T-helper 17 cell (primary cell): ENCODE measurements around the gene SPATA32. TPM values are rescaled to one million over a fixed set of nuclear protein-coding genes. Genes with fewer than 3 reads are reported as not detected.

Source experiments
- ATAC-seq: fragments of 150-1000 bp; cut with Tn5 transposase; 2 replicates; pipeline ENCODE4 v1.10.0; 2021; ENCODE audit warnings: mild to moderate bottlenecking, moderate library complexity
- DNase-seq, 3 donors: peaks; one replicate each; pipeline versions ENCODE4 v3.0.0 to v3.0.0-alpha.2; 2020 to 2021
- H3K9me3 ChIP-seq: one replicate; pipeline ENCODE4 v1.7.0; 2013; ENCODE audit warnings: low read length, mild to moderate bottlenecking; ENCODE audit not compliant: control insufficient read depth, poor library complexity, severe bottlenecking
- H3K27ac Mint-ChIP-seq: one replicate; pipeline ENCODE4 v1.8.0; 2022; ENCODE audit warnings: mild to moderate bottlenecking, moderate library complexity, mixed read lengths
- H3K27me3 Mint-ChIP-seq: one replicate; pipeline ENCODE4 v1.8.0; 2022; ENCODE audit warnings: mixed read lengths
- H3K36me3 Mint-ChIP-seq: one replicate; pipeline ENCODE4 v1.8.0; 2022; ENCODE audit warnings: low read depth, mixed read lengths
- H3K4me1 Mint-ChIP-seq: one replicate; pipeline ENCODE4 v1.8.0; 2022; ENCODE audit warnings: mild to moderate bottlenecking, mixed read lengths
- H3K4me3 Mint-ChIP-seq: one replicate; pipeline ENCODE4 v1.8.0; 2022; ENCODE audit warnings: mild to moderate bottlenecking, moderate library complexity, mixed read lengths
- total RNA-seq, 4 donors: library from RNA in 2 of 4; stranded (reverse) in 2 of 4; gene quantifications; one replicate each; pipeline ENCODE4 v1.2.3 and lab custom pipeline; 2022 to 2026

Gene SPATA32
- total RNA-seq, 2 donors from 2014 or later = 0.17 TPM; not detected in 1

- DNase-seq (no peak), ATAC-seq (no peak)
- H3K4me1 Mint-ChIP-seq = peaks cover 64% of the 10 kb centered on the region
- peak overlapping the region; percentile 100 for H3K27ac Mint-ChIP-seq
- peak overlapping the region; percentile 31 for H3K4me3 Mint-ChIP-seq
- H3K36me3 Mint-ChIP-seq = no peaks in the 10 kb centered on the region
- H3K27me3 Mint-ChIP-seq = no peaks in the 10 kb centered on the region
- H3K9me3 ChIP-seq = no peaks in the 10 kb centered on the region
These were observed 30.3 kb downstream of the SPATA32 start for GRCh38 chr17:45231481-45232116.

DNA sequence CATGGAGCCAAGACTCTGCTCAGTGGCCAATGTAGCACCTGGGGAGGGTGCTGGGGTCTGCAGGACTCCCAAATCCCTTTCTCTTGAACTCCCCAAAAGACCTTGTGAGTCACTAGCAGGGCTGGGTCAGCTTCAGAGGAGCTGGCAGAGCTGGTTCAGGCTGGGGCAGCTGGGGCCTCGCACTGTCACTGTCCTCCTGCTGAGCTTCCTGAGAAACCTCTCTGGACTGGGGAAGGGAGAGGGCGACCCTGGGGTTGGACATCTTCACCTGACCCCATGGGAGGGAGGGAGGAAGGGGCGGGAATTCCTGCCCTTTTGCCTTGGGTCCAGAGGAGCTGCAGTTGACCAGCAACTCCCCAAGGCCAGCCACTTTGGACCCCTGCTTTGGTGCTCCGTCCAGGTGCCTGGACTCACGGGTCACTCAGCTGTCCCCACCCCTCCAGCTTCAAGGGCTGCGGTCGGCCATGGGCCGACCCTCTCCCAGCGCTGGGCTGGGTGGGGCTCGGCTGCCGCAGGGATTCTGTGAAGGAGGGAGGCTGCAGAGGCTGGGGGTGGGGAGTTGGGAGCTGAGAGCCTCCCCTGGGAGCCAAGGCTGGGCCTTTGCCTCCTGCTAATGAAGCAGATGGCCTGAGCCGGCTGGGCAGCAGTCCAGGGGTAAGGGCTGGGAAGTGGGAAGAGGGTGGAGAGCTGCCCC is 31.0 kb downstream of the SPATA32 start:
- Mint-ChIP-seq H3K4me3 (peak overlapping the region; percentile 31), H3K27me3 (no peaks in the 10 kb centered on the region), H3K36me3 (no peaks in the 10 kb centered on the region), H3K27ac (peak overlapping the region; percentile 100), H3K4me1 (peaks cover 71% of the 10 kb centered on the region)
- DNase-seq (no peak), ATAC-seq (no peak)
- H3K9me3 ChIP-seq = no peaks in the 10 kb centered on the region

GRCh38 chr17:45230410-45230786 is 31.5 kb downstream of the SPATA32 start:
- Mint-ChIP-seq H3K27me3 (no peaks in the 10 kb centered on the region), H3K4me1 (peaks cover 73% of the 10 kb centered on the region)
- no peak for ATAC-seq

GRCh38 chr17:45229681-45230409 is 32.0 kb downstream of the SPATA32 start:
- no peak for DNase-seq

More at GRCh38 chr17:45230410-45230786, 31.5 kb downstream of the SPATA32 start:
- H3K36me3 Mint-ChIP-seq = no peaks in the 10 kb centered on the region
- H3K4me3 Mint-ChIP-seq = peak overlapping the region; percentile 98
- DNase-seq = no peak
- H3K27ac Mint-ChIP-seq = peak overlapping the region; percentile 100
- no peaks in the 10 kb centered on the region for H3K9me3 ChIP-seq

GRCh38 chr17:45228763-45229539 is 32.9 kb downstream of the SPATA32 start:
- H3K9me3 ChIP-seq = no peaks in the 10 kb centered on the region
- H3K4me1 Mint-ChIP-seq = peaks cover 71% of the 10 kb centered on the region
- peak overlapping the region; percentile 100 for H3K27ac Mint-ChIP-seq
- H3K4me3 Mint-ChIP-seq = peak overlapping the region; percentile 98
- no peaks in the 10 kb centered on the region for H3K27me3 Mint-ChIP-seq
- peak; percentile 64 to 80 (median 73) for DNase-seq
- H3K36me3 Mint-ChIP-seq = peaks cover 2% of the 10 kb centered on the region
- peak; percentile 58 for ATAC-seq

More at GRCh38 chr17:45229681-45230409, 32.0 kb downstream of the SPATA32 start:
- peak overlapping the region; percentile 100 for H3K27ac Mint-ChIP-seq
- H3K36me3 Mint-ChIP-seq = peaks cover 1% of the 10 kb centered on the region
- peak overlapping the region; percentile 98 for H3K4me3 Mint-ChIP-seq
- no peaks in the 10 kb centered on the region for H3K9me3 ChIP-seq
- H3K4me1 Mint-ChIP-seq = peaks cover 73% of the 10 kb centered on the region
- ATAC-seq = no peak
- H3K27me3 Mint-ChIP-seq = no peaks in the 10 kb centered on the region

DNA sequence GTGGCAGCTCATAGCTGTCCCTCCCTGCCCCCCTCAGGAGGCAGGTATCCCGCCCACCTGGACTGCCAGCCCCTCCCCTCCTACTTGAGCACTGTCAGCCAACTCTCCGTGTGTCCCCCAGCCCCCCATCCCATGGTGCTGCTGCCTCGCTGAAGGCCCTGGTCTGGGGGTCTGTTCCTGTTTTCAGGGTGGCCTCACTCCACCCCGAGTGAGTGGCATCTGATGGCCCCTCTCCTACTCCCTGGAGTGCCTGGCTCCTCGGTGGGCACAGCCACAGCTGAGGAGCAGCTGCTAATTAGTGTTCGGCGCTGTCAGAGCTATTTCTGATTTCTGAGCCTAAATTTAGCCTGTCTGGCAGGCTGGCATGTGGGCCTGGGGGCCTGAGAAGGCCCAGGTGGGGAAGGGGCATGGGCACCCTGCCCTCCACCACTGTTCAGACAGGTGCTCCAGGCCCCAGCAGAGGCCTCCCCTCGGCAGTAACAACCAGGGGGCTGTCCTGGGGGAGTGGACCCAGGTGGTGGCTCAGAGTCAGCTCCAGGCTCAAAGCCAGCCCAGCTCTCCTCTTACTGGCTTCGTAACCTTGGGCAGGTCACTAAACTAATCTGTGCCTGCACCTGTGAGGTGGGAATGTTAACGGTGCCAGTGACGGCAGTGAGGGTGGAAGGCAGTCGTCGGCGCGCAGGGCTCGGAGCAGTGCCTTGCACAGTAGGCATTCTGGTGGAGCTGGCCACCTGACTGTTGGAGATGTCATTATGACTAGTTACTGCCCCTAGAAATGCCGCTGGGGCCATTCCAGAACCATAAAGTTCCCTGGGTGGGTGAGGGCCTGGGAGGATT is 33.8 kb downstream of the SPATA32 start:
- DNase-seq (no peak), ATAC-seq (no peak)
- peaks cover 71% of the 10 kb centered on the region for H3K4me1 Mint-ChIP-seq
- peak overlapping the region; percentile 98 for H3K4me3 Mint-ChIP-seq
- no peaks in the 10 kb centered on the region for H3K9me3 ChIP-seq
- peak overlapping the region; percentile 100 for H3K27ac Mint-ChIP-seq
- no peaks in the 10 kb centered on the region for H3K27me3 Mint-ChIP-seq
- peaks cover 8% of the 10 kb centered on the region for H3K36me3 Mint-ChIP-seq

- Mint-ChIP-seq H3K4me3 (peak overlapping the region; percentile 98), H3K27ac (peak overlapping the region; percentile 100), H3K36me3 (peaks cover 11% of the 10 kb centered on the region), H3K27me3 (no peaks in the 10 kb centered on the region), H3K4me1 (peaks cover 64% of the 10 kb centered on the region)
- ATAC-seq (no peak), DNase-seq (no peak)
- no peaks in the 10 kb centered on the region for H3K9me3 ChIP-seq
These were observed 34.6 kb downstream of the SPATA32 start for GRCh38 chr17:45227101-45227925.

GRCh38 chr17:45226576-45226975 is 35.3 kb downstream of the SPATA32 start:
- no peaks in the 10 kb centered on the region for H3K9me3 ChIP-seq
- ATAC-seq = no peak
- peaks cover 11% of the 10 kb centered on the region for H3K36me3 Mint-ChIP-seq
- no peak for DNase-seq
- H3K27me3 Mint-ChIP-seq = no peaks in the 10 kb centered on the region
- H3K4me3 Mint-ChIP-seq = peak overlapping the region; percentile 98
- peaks cover 59% of the 10 kb centered on the region for H3K4me1 Mint-ChIP-seq
- peak overlapping the region; percentile 100 for H3K27ac Mint-ChIP-seq

DNA sequence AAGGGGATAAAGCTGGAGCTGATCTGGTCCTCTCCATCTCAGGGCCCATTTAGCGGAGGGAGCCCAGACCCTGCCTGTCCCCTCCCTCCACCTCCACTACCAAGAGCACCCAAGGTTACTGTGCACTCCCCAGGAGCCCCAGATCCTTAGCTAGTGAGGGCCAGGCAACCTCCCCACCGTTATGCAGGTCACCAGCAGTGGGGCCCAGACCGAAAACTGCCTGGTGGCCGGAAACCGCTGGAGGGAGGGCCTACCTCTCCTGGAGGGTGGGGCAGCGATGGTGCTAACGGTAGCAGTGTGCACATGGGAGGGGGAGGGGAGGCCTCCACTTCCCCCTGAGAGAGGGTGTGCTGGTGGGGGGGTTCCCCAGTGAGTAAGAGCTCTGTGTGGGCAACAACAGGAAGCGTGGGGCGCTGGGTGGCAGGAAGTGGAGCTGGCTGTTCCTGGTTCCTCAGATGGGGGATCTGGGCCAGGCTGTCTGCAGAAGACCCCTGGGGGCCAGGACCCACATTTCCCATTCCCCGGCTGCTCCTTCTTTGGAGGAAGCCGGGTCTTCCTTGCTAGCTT is 35.8 kb downstream of the SPATA32 start:
- H3K27ac Mint-ChIP-seq = peak overlapping the region; percentile 100
- peaks cover 59% of the 10 kb centered on the region for H3K4me1 Mint-ChIP-seq
- H3K9me3 ChIP-seq = no peaks in the 10 kb centered on the region
- no peaks in the 10 kb centered on the region for H3K27me3 Mint-ChIP-seq
- H3K4me3 Mint-ChIP-seq = peak overlapping the region; percentile 98
- DNase-seq (peak; percentile 84 to 92 (median 85)), ATAC-seq (peak; percentile 75)
- H3K36me3 Mint-ChIP-seq = peaks cover 11% of the 10 kb centered on the region

DNA sequence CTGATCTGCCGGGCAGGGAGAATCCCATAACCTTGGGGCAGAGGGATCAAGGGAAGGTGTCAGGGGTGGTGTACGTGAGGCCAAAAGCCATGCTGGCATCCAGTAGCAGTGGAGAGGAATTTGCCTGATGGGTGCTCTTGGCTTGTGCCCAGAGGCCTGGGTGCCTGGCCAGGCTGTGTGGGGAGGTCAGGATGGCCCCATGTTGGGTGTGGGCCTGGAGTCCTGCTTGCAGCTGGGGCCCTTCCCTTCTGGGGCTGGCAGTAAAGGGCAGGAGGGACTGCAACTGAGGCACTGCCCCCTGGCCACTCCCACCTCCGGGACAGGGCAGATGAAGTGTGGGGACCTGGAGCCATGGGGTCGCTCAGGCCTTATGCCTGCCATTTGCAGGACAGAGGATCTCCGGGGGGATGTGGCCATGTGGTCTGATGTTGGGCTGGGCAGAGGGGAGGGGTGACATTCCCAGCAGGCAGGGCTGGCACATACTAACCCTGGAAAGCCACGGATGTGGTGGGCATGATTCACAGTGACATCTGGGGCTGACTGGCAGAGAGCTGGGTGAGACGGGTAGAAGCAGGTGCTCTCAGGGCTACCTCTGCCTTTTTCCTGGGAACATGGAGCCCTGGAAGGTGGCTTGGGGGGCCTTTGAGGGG is 36.7 kb downstream of the SPATA32 start:
- Mint-ChIP-seq H3K27ac (peak overlapping the region; percentile 100), H3K4me3 (peak overlapping the region; percentile 98), H3K36me3 (peaks cover 11% of the 10 kb centered on the region), H3K4me1 (peaks cover 61% of the 10 kb centered on the region), H3K27me3 (no peaks in the 10 kb centered on the region)
- DNase-seq (peak in 1 of 3 donors; percentile 45), ATAC-seq (no peak)
- no peaks in the 10 kb centered on the region for H3K9me3 ChIP-seq

DNA sequence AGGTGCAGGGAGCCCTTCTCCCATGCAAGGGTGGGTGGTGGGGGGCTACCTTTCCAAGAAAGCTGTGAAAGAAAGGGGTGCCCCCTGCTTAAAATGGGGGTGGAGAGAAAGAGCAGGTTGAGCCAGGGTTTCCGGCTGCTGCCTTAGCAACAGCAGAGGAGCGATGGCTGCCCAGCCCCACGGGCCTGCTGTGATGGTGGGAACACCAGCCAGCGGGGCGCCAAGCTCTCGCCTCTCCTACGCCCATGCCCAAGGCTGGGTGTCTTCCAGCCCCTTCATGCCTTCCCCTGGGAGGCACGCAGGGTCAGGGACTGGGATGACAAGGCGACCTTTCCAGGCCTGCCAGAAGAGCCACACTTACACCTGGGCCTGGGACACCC is 37.2 kb downstream of the SPATA32 start:
- H3K36me3 Mint-ChIP-seq = peaks cover 11% of the 10 kb centered on the region
- ATAC-seq (no peak), DNase-seq (no peak)
- peak overlapping the region; percentile 98 for H3K4me3 Mint-ChIP-seq
- H3K27ac Mint-ChIP-seq = peak overlapping the region; percentile 100
- peaks cover 65% of the 10 kb centered on the region for H3K4me1 Mint-ChIP-seq
- H3K27me3 Mint-ChIP-seq = no peaks in the 10 kb centered on the region
- no peaks in the 10 kb centered on the region for H3K9me3 ChIP-seq
